Endometrium (tissue), 2 donors: ENCODE data around the gene TSEN15.

Source experiments
- FAIRE-seq: peaks from 2 replicates; lab custom pipeline; 2012; peaks lifted over from hg19 to GRCh38; lab: Jason Lieb, UNC
- donor health status: control.
- donor health status: control.

Gene TSEN15

GRCh38 chr1:184101571-184101970, 50.0 kb downstream of the TSEN15 start:
- no peak for FAIRE-seq

GRCh38 chr1:184110272-184111204, 59.0 kb downstream of the TSEN15 start:
- no peak for FAIRE-seq

GRCh38 chr1:184112176-184112948, 60.8 kb downstream of the TSEN15 start:
- FAIRE-seq = no peak

GRCh38 chr1:184113251-184113650, 61.7 kb downstream of the TSEN15 start:
- FAIRE-seq = no peak

- no peak for FAIRE-seq
Observed at GRCh38 chr1:184114818-184115398, 63.4 kb downstream of the TSEN15 start.

- FAIRE-seq = no peak
Observed at GRCh38 chr1:184116287-184116686, 64.8 kb downstream of the TSEN15 start.

- no peak for FAIRE-seq
Observed at GRCh38 chr1:184118046-184118445, 66.5 kb downstream of the TSEN15 start.
